Subcutaneous abdominal adipose tissue (tissue), 5 donors: Measurements from ENCODE around the gene THOC6.
A peak's percentile ranks its signal among the peaks of the same experiment; 100 is the strongest.

ENCODE experiments used
- H3K27ac ChIP-seq: one replicate; pipeline ENCODE4 v1.7.0; 2013; ENCODE audit warnings: low read depth, mild to moderate bottlenecking, inconsistent platforms, low read length, moderate library complexity
- H3K27me3 ChIP-seq, 5 donors: one replicate each; pipeline ENCODE4 v1.7.0; 2013; ENCODE audit warnings: low read length in 5 of 5, inconsistent platforms in 1 of 5; ENCODE audit not compliant: control insufficient read depth in 5 of 5, insufficient read depth in 4 of 5
- H3K36me3 ChIP-seq, 5 donors: one replicate each; pipeline ENCODE4 v1.7.0; 2013; ENCODE audit warnings: low read length in 5 of 5; ENCODE audit not compliant: control insufficient read depth in 5 of 5, insufficient read depth in 5 of 5
- H3K4me1 ChIP-seq, 5 donors: one replicate each; pipeline ENCODE4 v1.7.0; 2013; ENCODE audit warnings: low read length in 5 of 5, mild to moderate bottlenecking in 3 of 5, moderate library complexity in 1 of 5; ENCODE audit not compliant: control insufficient read depth in 5 of 5, insufficient read depth in 5 of 5
- H3K4me3 ChIP-seq, 5 donors: one replicate each; pipeline ENCODE4 v1.7.0; 2013; ENCODE audit warnings: low read length in 5 of 5, low read depth in 1 of 5
- H3K9ac ChIP-seq, 5 donors: one replicate each; pipeline ENCODE4 v1.7.0; 2013; ENCODE audit warnings: low read length in 5 of 5, mild to moderate bottlenecking in 4 of 5, moderate library complexity in 3 of 5
- H3K9me3 ChIP-seq, 5 donors: one replicate each; pipeline ENCODE4 v1.7.0; 2013; ENCODE audit warnings: low read length in 5 of 5; ENCODE audit not compliant: control insufficient read depth in 5 of 5
- donor health status: healthy.
- donor health status: healthy.
- donor health status: healthy.
- donor health status: healthy.
- donor health status: healthy.

THOC6 gene

GRCh38 chr16:3021449-3022207, 2.2 kb upstream of the THOC6 start:
- H3K9me3 ChIP-seq: no peaks in the 10 kb centered on the region
- peak overlapping the region; percentile 59 to 86 (median 70) for H3K4me3 ChIP-seq
- peak overlapping the region; percentile 93 for H3K27ac ChIP-seq
- H3K27me3 ChIP-seq: peaks cover 6 to 19% (median 10%) of the 10 kb centered on the region in 5 donors
- H3K9ac ChIP-seq: peak overlapping the region; percentile 26 to 92 (median 72)
- H3K36me3 ChIP-seq: peaks cover 0 to 11% (median 6%) of the 10 kb centered on the region in 5 donors
- H3K4me1 ChIP-seq: peaks cover 4 to 53% (median 45%) of the 10 kb centered on the region in 5 donors

DNA sequence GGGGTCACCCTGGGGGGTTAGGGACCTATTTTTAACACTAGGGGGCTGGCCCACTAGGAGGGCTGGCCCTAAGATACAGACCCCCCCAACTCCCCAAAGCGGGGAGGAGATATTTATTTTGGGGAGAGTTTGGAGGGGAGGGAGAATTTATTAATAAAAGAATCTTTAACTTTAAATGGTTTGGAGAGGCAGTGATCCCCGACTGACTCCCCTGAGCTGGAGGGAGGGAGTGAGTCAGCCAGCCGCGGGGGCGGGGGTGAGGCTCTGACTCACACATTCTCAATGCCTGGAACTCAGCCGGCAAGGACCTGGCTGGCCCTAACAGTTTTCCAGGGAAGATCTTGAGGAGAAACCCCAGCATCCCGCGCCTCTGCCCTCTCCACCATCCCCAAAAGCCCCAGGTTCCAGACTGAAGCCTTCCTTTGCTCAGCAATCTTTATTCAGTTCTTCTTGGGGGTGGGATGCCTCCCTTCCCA, 1.6 kb upstream of the THOC6 start:
- peaks cover 4 to 53% (median 45%) of the 10 kb centered on the region in 5 donors for H3K4me1 ChIP-seq
- peaks cover 0 to 17% (median 12%) of the 10 kb centered on the region in 5 donors for H3K36me3 ChIP-seq
- H3K9ac ChIP-seq: peak overlapping the region; percentile 26 to 92 (median 76)
- H3K4me3 ChIP-seq: peak overlapping the region; percentile 36 to 86 (median 79)
- no peaks in the 10 kb centered on the region for H3K9me3 ChIP-seq
- peak overlapping the region; percentile 93 for H3K27ac ChIP-seq
- peaks cover 5 to 14% (median 10%) of the 10 kb centered on the region in 5 donors for H3K27me3 ChIP-seq

DNA sequence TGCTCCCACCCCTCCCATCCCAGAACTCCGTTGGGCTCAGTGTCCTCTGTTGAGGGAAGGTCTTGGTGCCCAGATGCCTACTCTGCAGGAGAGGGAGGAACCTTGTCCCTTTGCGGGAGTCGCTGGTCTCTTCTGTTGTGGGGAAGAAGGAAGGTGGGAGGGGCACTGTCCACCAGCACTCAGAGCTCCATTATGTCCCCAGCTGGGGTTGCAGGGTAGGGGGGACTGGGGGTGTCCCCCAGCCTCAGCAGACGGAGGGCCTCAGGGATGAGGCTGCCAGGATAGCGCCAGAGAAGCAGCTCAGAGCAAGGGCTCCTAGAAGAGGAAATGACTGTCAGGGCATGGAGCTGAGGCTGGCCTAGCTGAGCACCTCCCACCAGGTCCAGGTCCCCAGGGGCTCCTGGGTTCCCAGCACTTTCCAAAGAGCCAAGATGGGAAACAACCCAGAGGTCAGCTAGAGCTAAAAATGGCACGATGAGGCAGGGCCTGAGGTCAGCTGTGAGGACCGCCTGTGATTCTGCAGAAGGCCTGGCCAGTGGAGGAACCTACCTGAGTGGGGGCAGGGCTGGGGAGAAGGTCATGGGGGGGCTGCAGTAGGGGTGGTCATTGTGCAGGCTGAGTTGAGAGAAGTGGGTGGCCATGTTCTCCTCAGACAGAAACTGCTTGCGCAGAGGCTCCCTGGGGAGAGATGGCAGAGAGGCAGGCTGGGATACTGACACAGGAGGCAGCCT, 986 bp upstream of the THOC6 start:
- peak overlapping the region; percentile 48 to 82 (median 78) for H3K4me3 ChIP-seq
- peaks cover 4 to 9% (median 8%) of the 10 kb centered on the region in 5 donors for H3K27me3 ChIP-seq
- H3K36me3 ChIP-seq: peaks cover 0 to 19% (median 14%) of the 10 kb centered on the region in 5 donors
- peak overlapping the region; percentile 0 to 94 (median 72) for H3K9ac ChIP-seq
- no peaks in the 10 kb centered on the region for H3K9me3 ChIP-seq
- peak overlapping the region; percentile 93 for H3K27ac ChIP-seq
- H3K4me1 ChIP-seq: peaks cover 4 to 54% (median 45%) of the 10 kb centered on the region in 5 donors

GRCh38 chr16:3023415-3023668, 493 bp upstream of the THOC6 start:
- peak overlapping the region; percentile 6 to 94 (median 81) for H3K9ac ChIP-seq
- H3K9me3 ChIP-seq: no peaks in the 10 kb centered on the region
- peaks cover 4 to 53% (median 47%) of the 10 kb centered on the region in 5 donors for H3K4me1 ChIP-seq
- peaks cover 0 to 19% (median 14%) of the 10 kb centered on the region in 5 donors for H3K36me3 ChIP-seq
- H3K27ac ChIP-seq: peak overlapping the region; percentile 93
- H3K27me3 ChIP-seq: peaks cover 0 to 4% (median 3%) of the 10 kb centered on the region in 5 donors
- H3K4me3 ChIP-seq: peak overlapping the region; percentile 48 to 82 (median 78)

DNA sequence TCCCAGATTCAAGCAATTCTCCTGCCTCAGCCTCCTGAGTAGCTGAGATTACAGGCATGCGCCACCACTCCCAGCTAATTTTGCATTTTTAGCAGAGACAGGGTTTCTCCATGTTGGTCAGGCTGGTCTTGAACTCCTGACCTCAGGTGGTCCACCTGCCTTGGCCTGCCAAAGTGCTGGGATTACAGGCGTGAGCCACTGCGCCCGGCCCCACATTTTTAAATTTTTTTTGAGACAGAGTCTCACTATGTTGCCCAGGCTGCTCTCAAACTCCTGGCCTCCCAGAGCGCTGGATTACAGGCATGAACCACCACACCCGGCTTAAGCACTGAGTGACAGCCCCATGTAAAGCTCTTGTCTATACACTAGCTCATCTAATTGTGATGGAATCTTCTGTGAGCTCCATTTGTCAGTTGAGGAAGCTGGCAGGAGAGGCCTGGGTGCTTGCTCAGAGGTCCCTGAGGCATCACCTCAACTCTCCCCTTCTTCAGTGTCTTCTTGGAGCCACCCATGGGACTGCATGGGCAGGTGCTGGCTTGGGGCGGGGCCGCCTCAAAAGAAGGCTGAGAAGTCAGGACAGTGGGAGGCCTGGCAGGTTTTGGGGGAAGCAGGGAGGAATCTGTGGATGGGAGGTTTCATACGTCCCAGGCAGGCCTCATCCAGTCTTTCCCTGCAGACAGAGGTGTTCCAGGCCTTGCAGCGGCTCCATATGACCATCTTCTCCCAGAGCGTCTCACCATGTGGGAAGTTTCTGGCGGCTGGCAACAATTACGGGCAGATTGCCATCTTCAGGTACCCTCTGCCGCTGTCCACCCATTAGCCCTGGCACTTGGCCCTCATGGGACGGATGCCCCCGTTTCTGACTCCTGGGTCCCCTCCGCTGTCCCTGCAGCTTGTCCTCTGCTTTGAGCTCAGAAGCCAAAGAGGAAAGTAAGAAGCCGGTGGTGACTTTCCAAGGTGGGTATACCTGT, 1.5 kb downstream of the THOC6 start:
- Histone ChIP-seq H3K27me3 (peaks cover 16 to 19% (median 18%) of the 10 kb centered on the region in 5 donors), H3K9me3 (no peaks in the 10 kb centered on the region), H3K27ac (no peak overlapping the region), H3K4me1 (peaks cover 4 to 60% (median 54%) of the 10 kb centered on the region in 5 donors), H3K36me3 (peaks cover 0 to 19% (median 14%) of the 10 kb centered on the region in 5 donors), H3K4me3 (no peak overlapping the region), H3K9ac (no peak overlapping the region)

GRCh38 chr16:3026003-3026378, 2.2 kb downstream of the THOC6 start:
- H3K36me3 ChIP-seq: peaks cover 0 to 19% (median 14%) of the 10 kb centered on the region in 5 donors
- H3K4me1 ChIP-seq: peaks cover 4 to 54% (median 50%) of the 10 kb centered on the region in 5 donors
- no peak overlapping the region for H3K9ac ChIP-seq
- no peak overlapping the region for H3K27ac ChIP-seq
- no peak overlapping the region for H3K4me3 ChIP-seq
- peaks cover 22 to 26% (median 24%) of the 10 kb centered on the region in 5 donors for H3K27me3 ChIP-seq
- no peaks in the 10 kb centered on the region for H3K9me3 ChIP-seq

DNA sequence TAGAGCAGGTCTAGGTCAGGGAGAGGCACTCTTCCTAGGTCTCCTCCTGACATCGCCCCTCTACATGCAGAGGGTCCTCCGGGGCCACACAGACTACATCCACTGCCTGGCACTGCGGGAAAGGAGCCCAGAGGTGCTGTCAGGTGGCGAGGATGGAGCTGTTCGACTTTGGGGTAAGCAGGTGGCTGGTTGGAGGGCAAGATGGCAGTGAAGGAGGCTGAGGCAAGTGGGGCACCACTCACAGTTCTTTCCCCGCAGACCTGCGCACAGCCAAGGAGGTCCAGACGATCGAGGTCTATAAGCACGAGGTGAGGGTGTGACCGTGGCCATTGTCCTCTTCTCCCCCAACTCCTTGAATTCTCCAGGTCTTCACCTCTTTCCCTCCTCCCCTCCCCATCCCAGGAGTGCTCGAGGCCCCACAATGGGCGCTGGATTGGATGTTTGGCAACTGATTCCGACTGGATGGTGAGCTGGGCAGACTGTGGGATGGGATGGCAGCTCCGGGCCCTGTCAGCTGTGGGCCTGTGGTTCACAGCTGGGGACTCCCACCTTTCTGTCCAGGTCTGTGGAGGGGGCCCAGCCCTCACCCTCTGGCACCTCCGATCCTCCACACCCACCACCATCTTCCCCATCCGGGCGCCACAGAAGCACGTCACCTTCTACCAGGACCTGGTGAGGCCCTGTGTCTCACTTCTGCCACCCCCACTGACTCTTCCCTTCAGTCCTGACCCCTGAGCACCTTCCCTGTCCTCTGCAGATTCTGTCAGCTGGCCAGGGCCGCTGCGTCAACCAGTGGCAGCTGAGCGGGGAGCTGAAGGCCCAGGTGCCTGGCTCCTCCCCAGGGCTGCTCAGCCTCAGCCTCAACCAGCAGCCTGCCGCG, 3.0 kb downstream of the THOC6 start:
- Histone ChIP-seq H3K4me3 (no peak overlapping the region), H3K9ac (no peak overlapping the region), H3K9me3 (no peaks in the 10 kb centered on the region), H3K4me1 (peaks cover 4 to 45% (median 42%) of the 10 kb centered on the region in 5 donors), H3K27me3 (peaks cover 29 to 31% (median 29%) of the 10 kb centered on the region in 5 donors), H3K27ac (no peak overlapping the region), H3K36me3 (peaks cover 0 to 19% (median 14%) of the 10 kb centered on the region in 5 donors)

DNA sequence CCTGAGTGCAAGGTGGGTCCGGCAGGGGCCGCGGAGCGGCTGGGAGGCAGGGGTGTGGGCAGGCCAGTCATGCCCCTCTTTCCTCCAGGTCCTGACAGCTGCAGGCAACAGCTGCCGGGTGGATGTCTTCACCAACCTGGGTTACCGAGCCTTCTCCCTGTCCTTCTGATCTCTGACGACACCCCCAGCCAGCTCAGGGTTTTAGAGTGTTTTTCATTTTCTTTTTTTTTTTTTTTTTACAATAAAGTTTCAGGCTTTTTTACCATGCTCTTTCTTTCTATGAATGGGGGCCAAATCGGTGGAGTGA, 3.6 kb downstream of the THOC6 start:
- H3K4me1 ChIP-seq: peaks cover 4 to 39% (median 37%) of the 10 kb centered on the region in 5 donors
- peaks cover 29 to 32% (median 31%) of the 10 kb centered on the region in 5 donors for H3K27me3 ChIP-seq
- no peaks in the 10 kb centered on the region for H3K9me3 ChIP-seq
- H3K36me3 ChIP-seq: peaks cover 0 to 19% (median 14%) of the 10 kb centered on the region in 5 donors
- no peak overlapping the region for H3K4me3 ChIP-seq
- no peak overlapping the region for H3K9ac ChIP-seq
- H3K27ac ChIP-seq: no peak overlapping the region
